Keratinocyte (primary cell): ENCODE measurements around the gene RAP2A.

Experiments
- CTCF ChIP-seq, 3 experiments: IDR thresholded peaks in 1 of 3; conservative IDR thresholded peaks in 1 of 3; optimal IDR thresholded peaks in 1 of 3; 2 replicates in 2 of 3; 3 replicates in 1 of 3; pipeline versions ENCODE3 to v1.5.1; 2011; ENCODE audit warnings: low read length in 3 of 3, mild to moderate bottlenecking in 3 of 3, moderate library complexity in 2 of 3, control low read depth in 1 of 3, inconsistent platforms in 1 of 3; ENCODE audit not compliant: insufficient read depth in 2 of 3; ENCODE audit errors: extremely low read depth in 1 of 3
- EZH2 ChIP-seq: IDR thresholded peaks from one replicate; pipeline ENCODE4 v1.6.1; 2012; ENCODE audit warnings: inconsistent platforms, mild to moderate bottlenecking, low read length, moderate library complexity

GRCh38 chr13:97445522-97446187, 11.7 kb downstream of the RAP2A start:
- TF ChIP-seq CTCF (optimal IDR thresholded peaks at IDR 0.05 in 1 of 3, IDR thresholded peaks at IDR 0.05 in 1 of 3, conservative IDR thresholded peaks at IDR 0.05 in 1 of 3; ENCODE audit: extremely low read depth in 1 of 3, insufficient read depth in 2 of 3, low read length in 3 of 3) (no peak), EZH2 (no peak)
